Hematopoietic multipotent progenitor cell treated with erythropoietin and hydrocortisone succinate and interleukin-3 and kit ligand, for 15 days (in vitro differentiated cells): ENCODE data around the gene MEIOC.
"Not testable (repeated sequence)": the region's sequence is repeated elsewhere in the genome, so short reads cannot be mapped to it uniquely, and the experiment has no call there.

ENCODE experiments used
- DNase-seq: peaks from one replicate; pipeline ENCODE4 v3.0.0-alpha.2; 2015; ENCODE audit warnings: low spot score

MEIOC gene

DNA sequence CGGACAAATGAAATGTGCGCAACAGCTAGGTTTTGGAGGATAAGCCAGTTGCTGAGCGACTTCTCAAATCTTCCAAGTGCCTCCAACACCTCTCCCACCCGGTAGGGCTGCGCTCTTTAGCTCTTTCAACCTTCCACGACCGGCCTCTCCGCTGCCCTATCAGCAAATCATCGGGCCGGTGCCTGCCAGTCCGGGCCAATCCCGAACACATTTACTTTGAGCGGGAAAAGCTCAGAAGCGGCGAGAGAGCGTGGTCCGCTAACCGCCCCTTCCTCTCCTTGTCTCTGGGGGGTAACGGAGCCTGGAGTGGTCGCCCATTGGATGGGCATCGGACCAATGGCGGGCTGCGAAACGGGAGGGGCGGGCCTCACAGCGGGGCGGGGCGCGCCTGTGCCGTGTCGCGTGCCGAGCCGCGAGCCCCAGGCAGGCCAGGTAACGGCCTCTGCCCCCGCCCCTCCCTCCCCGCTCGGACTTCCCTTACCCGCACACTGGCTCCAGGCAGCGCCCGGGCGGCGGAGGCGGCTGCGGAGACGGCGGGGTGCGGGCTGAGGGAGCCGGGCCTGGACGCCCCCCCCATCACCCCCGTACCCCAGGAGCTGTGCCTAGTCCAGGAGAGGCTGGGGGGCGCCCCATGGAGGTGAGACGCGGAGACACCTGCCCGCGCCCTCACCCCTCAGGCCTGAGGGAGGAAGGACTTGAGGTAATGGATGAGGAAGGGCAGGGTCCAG is at the start of gene MEIOC:
Gene MEIOC, plus strand, starts transcription at position 486 of the 728 bp plus-strand sequence. Its CDS starts 146 bp downstream, at position 632.
- no peak for DNase-seq

DNA sequence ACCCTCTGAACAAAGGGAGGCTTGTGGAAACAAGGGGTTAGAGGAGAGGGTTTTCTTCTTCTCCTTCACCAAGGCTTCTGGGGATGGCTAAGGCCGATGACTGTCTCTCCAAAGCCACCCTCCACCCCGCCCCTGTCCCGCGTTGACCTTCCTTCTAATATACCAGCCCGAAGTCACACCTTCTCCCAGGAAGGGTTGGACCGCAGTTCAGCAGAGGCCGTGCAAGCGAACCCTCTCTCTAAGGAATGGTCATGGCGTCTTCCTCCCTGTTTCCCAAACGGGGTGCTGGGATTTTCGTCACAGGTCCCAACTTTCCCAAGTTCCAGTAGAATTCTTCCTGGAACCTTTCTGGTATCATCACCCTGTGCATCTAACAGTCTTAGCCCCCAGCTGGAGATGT is 49.6 kb upstream of the MEIOC start:
- no peak for DNase-seq

DNA sequence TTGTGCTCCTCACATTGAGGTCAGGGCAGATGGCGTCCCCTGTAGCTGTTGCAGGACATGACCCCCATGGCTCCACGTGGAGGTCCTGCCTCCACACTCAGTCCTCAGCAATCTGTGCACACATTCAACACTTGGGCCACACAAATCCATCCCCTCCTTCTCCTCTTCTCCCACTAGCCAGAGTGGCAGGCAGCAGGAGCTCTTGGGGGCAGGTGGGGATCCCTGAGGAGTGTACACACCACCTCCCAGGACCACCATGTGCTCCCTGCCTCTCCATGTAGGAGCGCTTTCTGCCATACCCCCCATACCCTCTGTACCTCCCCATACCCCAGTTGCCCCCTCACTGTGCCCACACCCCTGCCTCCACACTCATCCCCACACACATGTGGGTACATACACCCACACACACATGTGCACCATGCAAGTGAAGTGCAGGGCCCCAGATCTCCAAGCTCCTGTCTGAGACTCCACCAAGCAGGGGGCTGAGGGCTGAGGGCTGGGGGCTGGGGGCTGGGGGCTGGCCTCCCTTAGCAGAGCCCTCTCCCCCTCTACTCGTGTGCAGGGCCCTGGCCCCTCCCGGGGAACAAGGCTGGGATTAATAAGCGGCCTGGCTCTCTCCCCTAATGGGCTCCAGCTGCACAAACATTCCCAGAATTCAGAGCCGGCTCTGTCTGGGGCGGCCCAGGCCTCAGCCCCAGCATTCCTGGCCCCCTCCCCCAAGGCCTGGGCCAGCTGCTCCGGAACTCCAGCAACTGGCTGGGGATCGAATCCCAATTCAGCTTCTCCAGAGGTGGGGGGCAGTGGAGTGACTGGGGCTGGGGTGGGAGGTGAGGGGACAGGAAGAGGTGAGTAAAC is 48.2 kb upstream of the MEIOC start:
- DNase-seq = no peak

DNA sequence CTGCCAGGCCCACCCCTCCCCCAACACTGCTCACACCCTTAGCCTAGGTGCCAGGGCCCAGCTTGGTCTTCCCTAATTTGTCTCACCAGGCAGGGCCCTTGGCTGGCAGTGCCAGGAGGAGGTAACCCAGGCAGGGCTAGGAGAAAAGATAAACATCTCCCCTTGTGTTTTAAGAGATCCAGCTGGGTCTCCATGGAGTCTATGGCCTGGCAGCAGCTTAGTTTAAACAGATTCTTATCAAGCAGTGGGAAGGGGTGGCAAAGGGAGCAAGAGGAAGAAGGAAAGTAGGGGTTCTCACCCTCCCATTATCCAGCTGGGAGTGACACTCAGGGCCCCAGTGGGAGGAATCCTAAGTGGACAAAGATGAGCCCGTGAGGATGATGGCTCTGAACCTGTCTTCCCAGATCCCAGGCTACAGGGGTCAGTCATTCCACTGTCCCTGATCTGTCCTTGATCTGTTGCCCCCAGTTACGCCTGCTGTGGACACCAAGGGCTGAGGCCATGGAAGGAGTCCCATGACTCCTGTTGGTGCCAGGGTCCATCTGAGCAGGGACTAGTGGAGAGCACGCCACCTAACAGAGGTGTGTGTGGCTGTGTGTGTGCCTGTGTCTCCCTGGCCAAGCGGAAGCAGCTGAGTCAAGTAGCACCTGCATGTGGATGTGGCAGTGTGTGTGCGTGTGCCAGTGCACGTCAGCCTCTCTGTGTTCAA is 47.4 kb upstream of the MEIOC start:
- DNase-seq = no peak

DNA sequence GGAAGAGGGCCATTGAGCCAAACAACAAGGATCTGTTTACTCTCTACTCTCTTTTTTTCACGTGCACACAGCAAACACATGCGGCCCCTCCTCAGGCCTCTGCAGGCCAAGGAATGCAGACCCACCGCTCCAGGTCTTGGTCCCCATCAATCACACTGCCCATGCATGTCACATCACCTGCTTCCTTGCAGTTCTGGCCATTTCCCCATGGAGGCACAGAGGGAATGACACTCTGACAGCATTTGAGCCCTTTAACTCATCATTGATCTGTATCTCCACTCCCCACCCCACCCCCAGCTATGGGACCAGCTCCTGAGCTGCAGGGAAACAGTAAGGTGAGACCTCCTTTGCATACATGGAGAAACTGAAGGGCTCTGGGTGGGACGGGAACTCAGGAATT is 45.9 kb upstream of the MEIOC start:
- no peak for DNase-seq

DNA sequence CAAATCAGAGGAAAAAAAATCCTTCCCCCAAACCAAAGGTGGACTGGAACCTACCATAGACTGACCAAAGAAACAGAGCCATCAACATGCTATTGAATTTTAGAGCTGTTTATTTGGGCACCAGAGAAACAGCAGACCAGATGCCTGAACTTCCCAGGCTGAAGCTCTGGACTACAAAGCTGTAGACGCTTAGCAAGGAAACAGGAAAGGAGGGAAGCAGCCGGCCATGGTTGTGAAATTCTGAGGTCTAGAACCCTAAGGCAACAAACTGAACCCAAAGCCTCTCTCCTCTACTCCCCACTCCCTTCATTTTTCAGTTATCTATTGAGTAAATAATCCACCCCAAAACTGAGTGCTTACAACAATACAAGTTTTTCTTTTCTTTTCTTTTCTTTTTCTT is 45.4 kb upstream of the MEIOC start:
- DNase-seq = no peak

DNA sequence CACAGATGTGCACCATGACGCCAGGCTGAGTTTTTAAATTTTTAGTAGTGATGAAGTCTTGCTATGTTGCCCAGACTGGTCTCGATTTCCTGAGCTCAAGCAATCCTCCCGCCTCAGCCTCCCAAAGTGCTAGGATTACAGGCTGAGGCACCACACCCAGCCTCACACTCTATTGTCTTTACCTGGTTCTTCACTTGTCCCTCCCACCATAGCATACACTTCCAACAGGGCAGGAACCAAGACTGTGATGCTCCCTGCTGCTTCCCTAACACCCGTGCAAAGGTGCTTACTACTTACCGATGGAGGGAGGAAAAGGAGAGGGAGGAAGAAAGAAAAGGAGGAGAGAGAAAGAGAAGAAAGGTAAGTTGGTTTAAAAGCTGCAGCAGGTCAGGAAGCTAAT is 41.4 kb upstream of the MEIOC start:
- DNase-seq = no peak

DNA sequence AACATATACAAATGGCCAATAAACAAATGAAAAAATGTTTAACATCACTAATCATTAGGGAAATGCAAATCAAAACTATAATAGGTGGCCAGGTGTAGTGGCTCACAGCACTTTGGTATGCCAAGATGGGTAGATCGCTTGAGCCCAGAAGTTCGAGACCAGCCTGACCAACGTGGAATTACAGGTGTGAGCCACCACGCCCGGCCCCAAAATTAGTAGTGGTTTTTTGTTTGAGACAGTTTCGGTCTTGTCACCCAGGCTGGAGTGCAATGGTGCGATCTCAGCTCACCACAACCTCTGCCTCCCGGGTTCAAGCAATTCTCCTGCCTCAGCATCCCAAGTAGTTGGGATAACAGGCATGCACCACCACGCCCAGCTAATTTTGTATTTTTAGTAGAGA is 37.6 kb upstream of the MEIOC start:
- DNase-seq = not testable (repeated sequence)

DNA sequence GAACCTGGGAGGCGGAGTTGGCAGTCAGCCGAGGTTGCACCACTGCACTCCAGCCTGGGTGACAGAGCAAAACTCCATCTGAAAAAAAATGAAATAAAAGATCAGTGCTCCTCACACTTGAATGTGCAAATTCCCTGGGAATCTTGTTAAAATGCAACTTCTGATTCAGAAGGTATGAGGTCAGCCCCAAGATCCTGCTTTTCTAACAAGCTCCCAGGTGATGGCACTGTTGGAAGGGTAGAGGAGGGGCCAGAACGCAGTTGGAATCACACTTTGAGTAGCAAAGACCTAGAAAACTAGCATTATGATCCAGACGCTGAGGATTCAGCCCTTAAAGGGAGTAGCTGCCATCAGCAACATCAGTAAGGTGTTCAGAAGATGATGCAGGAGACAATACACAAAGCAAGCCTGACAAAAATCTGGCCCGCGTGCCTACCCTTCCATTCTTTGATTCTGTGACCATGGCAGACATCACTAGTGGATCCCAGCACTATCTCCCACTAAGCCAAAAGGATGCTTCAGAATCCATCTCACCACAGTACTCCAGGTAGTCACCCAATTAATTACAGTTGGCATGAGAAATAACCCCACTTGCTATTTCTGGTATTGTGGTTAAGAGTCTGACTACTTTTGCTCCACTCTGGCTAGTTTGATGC is 33.1 kb upstream of the MEIOC start:
- no peak for DNase-seq

DNA sequence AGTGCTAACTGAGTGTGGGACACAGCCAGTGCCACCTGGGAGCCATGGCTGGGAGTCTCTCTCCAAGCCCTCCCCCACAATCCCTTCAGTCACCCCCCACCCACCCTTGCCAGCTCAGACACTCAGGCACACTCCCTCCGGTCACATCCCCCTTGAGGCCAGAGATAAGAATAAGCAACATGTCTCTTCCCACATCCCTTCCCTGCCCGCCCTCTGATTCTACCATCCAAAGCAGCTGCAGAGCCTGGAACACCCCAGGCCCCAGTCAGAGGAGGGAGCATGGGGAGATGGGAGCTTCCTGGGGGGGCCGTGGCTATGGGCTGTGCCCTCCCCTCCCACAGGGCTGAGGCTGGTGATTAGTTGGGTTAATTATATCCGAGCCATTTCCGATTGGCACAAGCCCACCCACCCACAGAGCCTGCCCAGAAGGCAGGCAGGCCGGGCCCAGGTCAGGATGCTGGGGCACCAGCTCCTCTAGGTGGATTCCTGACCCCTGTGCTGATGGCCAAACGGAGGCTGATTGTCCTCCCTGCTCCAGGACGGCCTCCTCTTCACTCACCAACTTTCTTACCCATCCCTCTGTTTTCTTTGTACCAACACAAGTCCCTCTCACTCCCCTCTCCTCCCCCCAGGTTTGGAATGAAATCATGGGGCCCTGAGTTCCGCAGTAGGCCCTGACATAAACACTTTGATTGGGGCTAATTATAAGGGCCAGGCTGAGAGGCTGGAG is 28.6 kb upstream of the MEIOC start:
- DNase-seq = no peak

DNA sequence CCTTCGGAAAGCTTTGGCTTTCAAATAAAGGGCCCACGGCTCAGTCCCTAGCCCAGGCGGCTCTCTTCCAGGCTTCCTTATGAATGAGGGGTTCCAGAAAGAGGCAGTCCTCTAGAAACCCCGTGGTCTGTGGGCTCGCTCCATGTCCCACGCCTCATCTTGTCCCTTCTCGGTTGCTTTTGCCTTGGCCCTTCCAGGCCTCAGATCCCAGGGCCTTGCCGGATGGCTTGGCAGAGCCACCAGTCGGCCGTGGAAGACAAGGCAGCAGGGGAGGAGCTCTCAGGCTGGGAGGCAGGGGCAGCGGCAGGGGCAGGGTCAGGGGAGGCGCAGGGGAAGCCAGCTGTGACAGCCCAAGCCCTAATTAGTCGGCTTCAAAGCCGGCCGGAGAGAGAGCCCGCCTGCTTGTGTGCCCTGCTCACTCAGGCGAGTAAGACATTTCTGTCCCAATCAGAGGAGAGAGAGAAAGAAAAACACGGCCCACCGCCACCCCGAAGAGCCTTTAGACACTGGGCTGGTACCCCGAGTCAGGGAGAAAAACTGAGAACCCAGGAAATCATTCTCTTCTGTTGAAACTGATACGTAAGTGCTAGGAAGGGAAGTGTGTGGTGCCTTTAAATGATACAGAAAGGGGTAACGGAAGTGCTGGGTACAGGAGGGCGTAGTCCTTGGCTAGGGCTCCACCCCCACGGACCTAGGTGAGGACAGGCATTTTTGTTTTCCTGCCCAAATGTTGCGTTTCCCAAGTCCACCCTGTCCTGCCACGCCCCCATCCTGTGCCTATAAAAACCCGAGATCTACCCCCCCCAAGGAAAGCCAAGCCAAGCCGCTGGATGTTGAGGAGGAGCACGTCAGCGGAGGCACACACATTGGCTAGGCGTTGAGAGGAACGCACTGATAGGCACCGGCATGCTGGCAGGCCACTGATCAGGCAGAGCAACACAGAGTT is 27.8 kb upstream of the MEIOC start:
- DNase-seq = no peak

DNA sequence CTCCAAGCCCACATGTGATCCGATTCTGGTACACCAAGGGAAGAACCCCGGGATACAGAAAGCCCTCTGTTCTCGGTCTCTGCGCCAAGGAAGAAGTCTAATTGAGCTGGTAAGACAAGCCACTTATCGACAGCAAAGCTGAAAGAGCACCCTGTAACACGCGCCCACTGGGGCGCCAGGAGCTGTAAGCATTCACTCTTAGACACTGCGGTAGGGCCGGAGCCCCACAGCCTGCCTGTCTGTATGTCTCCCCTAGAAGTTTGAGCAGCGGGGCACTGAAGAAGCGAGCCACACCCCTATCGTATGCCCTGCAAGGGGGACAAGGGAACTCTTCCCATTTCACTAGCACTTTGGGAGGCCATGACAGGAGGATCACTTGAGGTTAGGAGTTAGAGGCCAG is 27.0 kb upstream of the MEIOC start:
- DNase-seq = no peak

DNA sequence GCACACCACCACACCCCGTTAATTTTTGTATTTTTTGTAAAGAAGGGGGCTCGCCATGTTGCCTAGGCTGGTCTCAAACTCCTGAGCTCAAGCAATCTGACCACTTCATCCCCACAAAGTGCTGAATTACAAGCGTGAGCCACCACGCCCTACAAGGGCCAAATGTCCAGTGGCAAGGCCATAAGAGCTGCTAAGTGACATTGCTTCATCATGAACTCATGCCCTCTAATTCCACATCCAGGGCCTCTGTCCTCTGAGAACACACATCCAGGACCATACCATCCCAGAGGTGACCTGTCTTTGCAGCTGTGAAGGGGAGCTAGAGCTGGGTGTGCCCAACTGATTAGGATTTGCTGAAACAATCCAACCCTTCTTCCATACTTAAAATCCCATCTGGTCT is 25.6 kb upstream of the MEIOC start:
- DNase-seq = no peak

DNA sequence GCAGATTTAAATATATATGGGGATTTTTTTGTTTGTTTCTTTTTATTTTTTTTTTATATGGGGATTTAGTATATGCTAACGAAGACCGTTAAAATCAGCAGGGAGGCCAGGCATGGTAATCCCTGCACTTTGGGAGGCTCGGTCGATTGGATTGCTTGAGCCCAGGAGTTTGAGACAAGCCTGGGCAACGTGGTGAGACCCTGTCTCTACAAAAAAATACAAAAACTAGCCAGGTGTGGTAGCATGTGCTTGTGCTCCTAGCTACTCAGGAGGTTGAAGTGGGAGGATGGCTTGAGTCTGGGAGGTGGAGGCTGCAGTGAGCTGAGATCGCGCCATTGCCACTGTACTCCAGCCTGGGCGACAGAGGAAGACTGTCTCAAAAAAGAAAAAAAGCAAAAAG is 22.3 kb upstream of the MEIOC start:
- no peak for DNase-seq

DNA sequence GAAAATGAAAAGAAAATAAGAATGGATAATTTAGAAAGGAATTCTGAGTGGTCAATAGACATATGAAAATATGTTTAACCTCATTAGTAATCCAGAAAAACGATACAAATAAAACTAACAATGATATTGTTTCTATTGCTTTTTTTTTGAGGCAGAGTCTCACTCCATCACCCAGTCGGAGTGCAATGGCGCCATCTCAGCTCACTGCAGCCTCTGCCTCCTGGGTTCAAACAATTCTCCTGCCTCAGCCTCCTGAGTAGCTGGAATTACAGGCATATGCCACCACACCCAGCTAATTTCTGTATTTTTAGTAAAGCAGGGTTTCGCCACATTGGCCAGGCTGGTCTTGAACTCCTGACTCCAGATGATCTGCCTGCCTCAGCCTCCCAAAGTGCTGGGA is 21.9 kb upstream of the MEIOC start:
- DNase-seq = not testable (repeated sequence)

DNA sequence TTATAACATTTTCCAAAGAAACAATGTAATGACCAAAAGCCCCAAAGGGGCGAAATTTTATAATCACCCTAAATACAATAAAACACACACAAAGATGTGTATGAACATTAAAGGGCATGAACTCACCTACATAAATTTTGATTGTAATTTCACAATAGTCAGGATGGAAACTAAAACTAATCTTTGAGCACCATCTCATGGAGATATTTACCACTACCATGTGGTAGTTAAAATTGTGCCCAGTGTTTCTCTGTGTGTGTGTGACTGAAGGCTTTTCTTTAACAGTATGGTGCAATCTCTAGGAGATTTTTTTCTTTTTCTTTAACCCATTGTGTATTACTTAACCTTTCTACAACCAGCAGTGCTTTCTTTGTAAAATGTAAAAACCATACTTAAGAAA is 19.7 kb upstream of the MEIOC start:
- no peak for DNase-seq

DNA sequence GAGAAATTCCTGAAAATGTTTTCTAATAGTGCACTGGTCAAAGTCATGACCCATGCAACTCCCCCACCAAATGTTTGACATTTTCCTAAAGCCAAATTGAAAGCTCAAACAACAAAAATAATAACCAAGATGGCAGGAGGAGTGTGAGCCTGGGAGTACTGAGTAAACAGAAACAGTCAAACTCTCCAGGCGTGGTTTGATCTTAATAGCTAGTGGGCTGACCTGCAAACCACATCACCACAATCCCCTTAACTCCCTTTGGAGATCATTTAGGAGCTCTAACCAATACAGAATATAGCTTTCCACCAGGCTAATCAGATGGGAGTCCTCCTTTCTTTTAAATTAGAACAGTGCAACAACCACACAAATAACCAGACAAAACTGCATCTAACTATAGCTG is 19.2 kb upstream of the MEIOC start:
- no peak for DNase-seq

DNA sequence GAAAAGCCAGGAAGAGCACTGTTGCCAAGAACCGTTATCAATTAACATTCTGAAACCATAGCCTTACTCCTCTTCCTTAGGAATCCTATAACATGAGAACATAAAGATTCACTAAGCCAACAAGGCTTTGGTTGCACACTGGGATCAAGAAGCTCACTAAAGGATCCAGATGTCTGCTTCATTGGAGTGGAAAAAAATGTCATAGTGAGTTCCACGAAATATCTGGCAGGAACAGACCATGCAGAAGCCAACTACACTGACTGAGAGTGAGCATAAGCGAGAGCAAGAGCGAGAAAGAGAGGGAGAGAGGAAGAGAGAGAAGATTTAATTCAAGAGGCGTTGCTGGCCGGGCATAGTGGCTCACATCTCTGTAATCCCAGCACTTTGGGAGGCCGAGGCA is 13.4 kb upstream of the MEIOC start:
- DNase-seq = no peak

DNA sequence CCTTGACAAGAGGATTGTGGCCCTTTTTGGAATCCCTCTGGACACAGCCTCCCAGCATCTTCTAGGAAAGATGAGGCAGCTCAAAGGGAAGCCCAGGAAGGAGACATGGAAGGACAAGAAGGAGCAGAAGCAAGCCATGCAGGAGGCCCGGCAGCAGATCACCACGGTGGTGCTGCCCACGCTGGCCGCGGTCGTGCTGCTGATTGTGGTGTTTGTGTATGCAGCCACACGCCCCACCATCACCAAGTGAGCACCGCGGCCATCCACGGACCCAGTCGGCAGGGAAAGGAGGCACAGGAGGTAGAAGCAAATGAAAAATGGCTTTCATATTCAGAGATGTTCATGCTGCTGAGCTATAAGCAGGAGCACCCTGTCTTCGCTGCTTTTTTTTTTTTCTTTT is 10.9 kb upstream of the MEIOC start:
- DNase-seq = no peak

DNA sequence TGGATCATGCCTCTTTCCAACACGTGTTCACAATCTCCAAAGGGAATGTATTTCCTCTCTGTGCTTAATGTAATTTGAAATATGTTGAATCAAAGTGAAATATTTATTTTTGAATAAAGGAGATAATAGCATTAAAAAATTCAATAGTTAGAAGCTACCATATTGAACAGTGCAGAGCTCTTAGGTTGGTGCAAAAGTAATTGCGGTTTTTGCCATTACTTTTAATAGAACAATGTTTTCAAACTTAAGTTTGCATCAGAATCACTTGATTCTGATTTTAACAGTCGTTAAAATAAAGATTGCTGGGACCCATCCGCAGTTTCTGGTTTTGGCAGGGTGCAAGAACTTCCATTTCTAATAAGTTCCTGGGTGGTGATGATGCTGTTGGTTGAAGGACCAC is 10.0 kb upstream of the MEIOC start:
- DNase-seq = no peak

DNA sequence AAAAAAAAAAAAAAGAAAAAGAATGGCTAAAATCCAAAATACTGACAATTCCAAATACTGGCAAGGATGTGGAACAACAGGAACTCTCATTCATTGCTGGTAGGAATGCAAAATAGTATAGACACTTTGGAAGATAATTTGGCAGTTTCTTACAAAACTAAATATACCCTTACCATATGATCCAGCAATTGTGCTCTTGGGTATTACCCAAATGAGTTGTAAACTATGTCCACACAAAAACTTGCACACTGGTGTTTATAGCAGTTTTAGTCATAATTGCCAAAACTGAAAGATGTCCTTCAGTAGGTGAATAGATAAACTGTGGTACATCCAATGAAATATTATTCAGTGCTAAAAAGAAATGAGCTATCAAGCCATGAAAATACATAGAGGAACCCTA is 8.5 kb upstream of the MEIOC start:
- DNase-seq = no peak
